Measurements from ENCODE around the gene GAB4. TPM values are rescaled to one million over a fixed set of nuclear protein-coding genes. Genes with fewer than 3 reads are reported as not detected.

The GAB4 gene
- total and polyA plus RNA-seq, 10 of the 15 experiments (the other 5 are each of a cell fraction or from before 2014, with no cell fraction given) = not detected

- no peak for TF ChIP-seq E4F1 (IDR thresholded peaks at IDR 0.05; ENCODE audit: borderline replicate concordance, partially characterized antibody)
- TF ChIP-seq NBN (IDR thresholded peaks at IDR 0.05) = no peak
- no peak for TF ChIP-seq ATF7 (IDR thresholded peaks at IDR 0.05; ENCODE audit: low read depth)
Measured at GRCh38 chr22:16965083-16965482, 42.9 kb downstream of the GAB4 start (continued).

- Histone ChIP-seq H3K9ac (ENCODE audit: control insufficient read depth, insufficient read depth, low read length) (no peak overlapping the region), H3K4me1 (ENCODE audit: control insufficient read depth, insufficient read depth, low read length) (no peaks in the 10 kb centered on the region), H3K4me2 (ENCODE audit: control insufficient read depth, insufficient read depth) (no peak overlapping the region), H2AFZ (ENCODE audit: control insufficient read depth, low read depth, low read length) (no peak overlapping the region), H3K27ac (ENCODE audit: control insufficient read depth, insufficient read depth) (no peak overlapping the region), H3K4me3 (no peak overlapping the region), H3K9me3 (replicated peaks; ENCODE audit: control insufficient read depth, insufficient read depth, low read length) (no peaks in the 10 kb centered on the region), H4K20me1 (ENCODE audit: control insufficient read depth, insufficient read depth) (no peaks in the 10 kb centered on the region), H3K27me3 (replicated peaks in 1 of 2; ENCODE audit: control insufficient read depth in 2 of 2, insufficient read depth in 2 of 2, low read length in 1 of 2) (no peaks in the 10 kb centered on the region), H3K36me3 (ENCODE audit: control insufficient read depth in 2 of 2, insufficient read depth in 2 of 2, low read length in 1 of 2) (no peaks in the 10 kb centered on the region), H3K79me2 (ENCODE audit: control insufficient read depth, insufficient read depth, low read length) (no peaks in the 10 kb centered on the region)
- in situ Hi-C loops (cut with MboI) = no loop called here
- intact Hi-C loops (cut with micrococcal nuclease; ENCODE audit: unreplicated experiment) = no loop called here
- RAD21 ChIA-PET (ENCODE audit: unreplicated experiment) = no interaction called here
- no peak for ATAC-seq
- CTCF ChIA-PET = no interaction called here
- DNase-seq (ENCODE audit: low read depth, low spot score) = no peak
- SMC1A ChIA-PET (ENCODE audit: uncharacterized antibody, unreplicated experiment) = no interaction called here
- no peak for FAIRE-seq
- POLR2A ChIA-PET = interaction anchor here (0.6 kb wide), 1 partner anchor 23 kb away, joined by 3 read pairs; no protein-coding TSS in a partner anchor
- no TSS peak for BruUV-seq (replicated peaks)
- TF ChIP-seq ZZZ3 (IDR thresholded peaks at IDR 0.05; ENCODE audit: control insufficient read depth, insufficient read length, low read depth) (no peak), IRF5 (IDR thresholded peaks at IDR 0.05; ENCODE audit: borderline replicate concordance) (no peak), PAX8 (IDR thresholded peaks at IDR 0.05) (no peak), EZH2 (IDR thresholded peaks at IDR 0.05; ENCODE audit: borderline replicate concordance, control insufficient read depth, low read depth, low read length) (no peak), SREBF1 (IDR thresholded peaks at IDR 0.05; ENCODE audit: low read length) (no peak), NRF1 (conservative IDR thresholded peaks at IDR 0.05; ENCODE audit: low read depth, low read length) (no peak), POLR2AphosphoS2 (IDR thresholded peaks at IDR 0.05; ENCODE audit: low read depth, low read length) (no peak), POLR2A (IDR thresholded peaks at IDR 0.05; ENCODE audit: low read depth, low read length) (no peak), KDM1A (IDR thresholded peaks at IDR 0.05; ENCODE audit: borderline replicate concordance) (no peak), CHD2 (IDR thresholded peaks at IDR 0.05; ENCODE audit: borderline replicate concordance, low read depth, low read length) (no peak), SKIL (IDR thresholded peaks at IDR 0.05; ENCODE audit: low read depth, poor library complexity, severe bottlenecking) (no peak)
- 1% methylated on average over 5 of the region's 5 CpGs for WGBS (ENCODE audit: insufficient coverage, insufficient replicate concordance, low lambda C conversion rate, missing lambda C conversion rate)
Measured at GRCh38 chr22:16964366-16964765, 43.7 kb downstream of the GAB4 start.
